GM18505 (cell line): ENCODE results near the gene UPK3BL2.
"Not testable (repeated sequence)": the region's sequence is repeated elsewhere in the genome, so short reads cannot be mapped to it uniquely, and the experiment has no call there.

ENCODE experiments used
- ATAC-seq: cut with Tn5 transposase; IDR thresholded peaks from one replicate; pipeline ENCODE4 v1.9.1; 2021; ENCODE audit not compliant: unreplicated experiment
- POLR2A ChIP-seq: IDR thresholded peaks from 4 replicates; pipeline ENCODE4 v1.6.1; 2011; ENCODE audit warnings: borderline replicate concordance; ENCODE audit not compliant: insufficient read depth, insufficient read length; ENCODE audit errors: extremely low read depth

The UPK3BL2 gene

GRCh38 chr7:102543596-102543995 lies at the start of gene UPK3BL2:
TSS of gene UPK3BL2 (minus strand) at chr7:102543696. CDS start at chr7:102543636, 60 bp downstream.
- ATAC-seq = not testable (repeated sequence)

GRCh38 chr7:102592477-102593019 lies 49.1 kb upstream of the UPK3BL2 start:
- peak; percentile 36 for ATAC-seq

- peak; percentile 44 for ATAC-seq
Observed at GRCh38 chr7:102589857-102590256, 46.4 kb upstream of the UPK3BL2 start.

- not testable (repeated sequence) for ATAC-seq
Observed at GRCh38 chr7:102583495-102583894, 40.0 kb upstream of the UPK3BL2 start.

GRCh38 chr7:102581722-102582121 lies 38.2 kb upstream of the UPK3BL2 start:
- ATAC-seq = not testable (repeated sequence)

GRCh38 chr7:102578486-102578885 lies 35.0 kb upstream of the UPK3BL2 start:
- ATAC-seq = not testable (repeated sequence)

- ATAC-seq = not testable (repeated sequence)
Observed at GRCh38 chr7:102577315-102578240, 34.1 kb upstream of the UPK3BL2 start.

GRCh38 chr7:102576363-102576762 lies 32.9 kb upstream of the UPK3BL2 start:
- ATAC-seq = not testable (repeated sequence)

GRCh38 chr7:102574607-102575006 lies 31.1 kb upstream of the UPK3BL2 start:
- not testable (repeated sequence) for ATAC-seq

- peak; percentile 51 for TF ChIP-seq POLR2A
- ATAC-seq = peak; percentile 92
Observed at GRCh38 chr7:102572261-102573239, 29.1 kb upstream of the UPK3BL2 start, which contains the start of gene POLR2J3. TSS of gene POLR2J3 (minus strand) at chr7:102572583. CDS start at chr7:102572521, 62 bp downstream.

GRCh38 chr7:102568620-102569019 lies 25.1 kb upstream of the UPK3BL2 start:
- ATAC-seq = not testable (repeated sequence)

- not testable (repeated sequence) for ATAC-seq
Observed at GRCh38 chr7:102550808-102551422, 7.4 kb upstream of the UPK3BL2 start, which contains the start of gene SPDYE2. TSS of gene SPDYE2 (plus strand) at chr7:102551226. CDS start at chr7:102553256, 2,030 bp downstream.

- peak; percentile 65 for ATAC-seq
Observed at GRCh38 chr7:102546353-102546752, 2.9 kb upstream of the UPK3BL2 start.

GRCh38 chr7:102545288-102545687 lies 1.8 kb upstream of the UPK3BL2 start:
- ATAC-seq = not testable (repeated sequence)

GRCh38 chr7:102544372-102544771 lies 876 bp upstream of the UPK3BL2 start:
- ATAC-seq = not testable (repeated sequence)

GRCh38 chr7:102542771-102543170 lies 725 bp downstream of the UPK3BL2 start:
- ATAC-seq = not testable (repeated sequence)

- ATAC-seq = not testable (repeated sequence)
Observed at GRCh38 chr7:102542083-102542482, 1.4 kb downstream of the UPK3BL2 start.

GRCh38 chr7:102540604-102541003 lies 2.9 kb downstream of the UPK3BL2 start:
- not testable (repeated sequence) for ATAC-seq

- not testable (repeated sequence) for ATAC-seq
Observed at GRCh38 chr7:102535062-102535615, 8.4 kb downstream of the UPK3BL2 start.
